Measurements from ENCODE around the gene PID1.

The PID1 gene

GRCh38 chr2:228987441-228988155 is 283.5 kb downstream of the PID1 start:
- DNase-seq, result no peak

- no peak for DNase-seq
Observed at GRCh38 chr2:228986961-228987360, 284.1 kb downstream of the PID1 start.

GRCh38 chr2:228983700-228984099 is 287.4 kb downstream of the PID1 start:
- no peak for DNase-seq

- DNase-seq, result no peak
Observed at GRCh38 chr2:228974169-228974568, 296.9 kb downstream of the PID1 start.

Measured in stimulated activated CD4-positive, alpha-beta T cell treated with anti-CD3 and anti-CD28 coated beads, Interleukin-4, amount 100 ng/mL, for 4 hours (primary cell).